SK-N-SH (cell line): ENCODE data around the gene MYOM3. TPM values are rescaled to one million over a fixed set of nuclear protein-coding genes. Genes with fewer than 3 reads are reported as not detected.

Source experiments
- CTCF ChIA-PET: fragments of 300-600, 350-600 bp; formaldehyde crosslinking; extraction: SDS; loops from one replicate; lab custom pipeline; 2021; lab: Yijun Ruan, JAX
- POLR2A ChIA-PET: fragments of 350-600 bp; sonication (Branson Sonifier 250); formaldehyde crosslinking; extraction: SDS; loops from one replicate; lab custom pipeline; 2020; ENCODE audit warnings: antibody characterized with exemption, inconsistent platforms; lab: Yijun Ruan, JAX
- DNase-seq: peaks from one replicate; pipeline ENCODE4 v3.0.0; 2012
- H2AFZ ChIP-seq: fragments of 200-600 bp; sonication (generic); 2 replicates; pipeline ENCODE4 v1.8.1; 2016; ENCODE audit warnings: antibody characterized with exemption, mild to moderate bottlenecking, low read depth
- H3F3A ChIP-seq: fragments of 200-600 bp; sonication (generic); replicated peaks from 2 replicates; pipeline ENCODE3; 2016; ENCODE audit warnings: antibody characterized with exemption, mild to moderate bottlenecking; ENCODE audit not compliant: insufficient read depth
- H3K27ac ChIP-seq, 2 experiments: fragments of 200-500 bp in 1 of 2; fragments of 200-600 bp in 1 of 2; sonication (Bioruptor generic) in 1 of 2; sonication (generic), shearing (Covaris generic) in 1 of 2; 2 replicates each; pipeline versions ENCODE4 v1.5.1 to v1.6.1; 2014 to 2016; ENCODE audit warnings: low read depth in 2 of 2, inconsistent platforms in 1 of 2, low read length in 1 of 2, mild to moderate bottlenecking in 1 of 2, mixed read lengths in 1 of 2
- H3K27me3 ChIP-seq: fragments of 200-600 bp; sonication (generic), shearing (Covaris generic); 2 replicates; pipeline ENCODE4 v1.6.1; 2016; ENCODE audit warnings: mixed run types; ENCODE audit not compliant: insufficient read depth
- H3K36me3 ChIP-seq, 2 experiments: fragments of 200-500 bp in 1 of 2; fragments of 200-600 bp in 1 of 2; sonication (Bioruptor generic) in 1 of 2; sonication (generic) in 1 of 2; replicated peaks in 1 of 2; 2 replicates each; pipeline versions ENCODE3 to v1.5.1; 2014 to 2016; ENCODE audit warnings: low read length in 1 of 2, mild to moderate bottlenecking in 1 of 2; ENCODE audit not compliant: insufficient read depth in 2 of 2, control insufficient read depth in 1 of 2
- H3K4me1 ChIP-seq, 2 experiments: fragments of 200-500 bp in 1 of 2; fragments of 200-600 bp in 1 of 2; sonication (Bioruptor generic) in 1 of 2; sonication (generic), shearing (Covaris generic) in 1 of 2; 2 replicates each; pipeline versions ENCODE4 v1.5.1 to v1.6.1; 2014 to 2016; ENCODE audit warnings: low read depth in 1 of 2, low read length in 1 of 2, mixed run types in 1 of 2; ENCODE audit not compliant: insufficient read depth in 2 of 2, control insufficient read depth in 1 of 2
- H3K4me2 ChIP-seq: fragments of 200-600 bp; sonication (generic), shearing (Covaris generic); 2 replicates; pipeline ENCODE4 v1.6.1; 2017; ENCODE audit warnings: mixed run types
- H3K4me3 ChIP-seq, 2 experiments: fragments of 200-500 bp in 1 of 2; fragments of 200-600 bp in 1 of 2; sonication (Bioruptor generic) in 1 of 2; sonication (generic), shearing (Covaris generic) in 1 of 2; 2 replicates each; pipeline versions ENCODE4 v1.5.1 to v1.8.1; 2014 to 2016; ENCODE audit warnings: low read depth in 2 of 2, inconsistent platforms in 1 of 2, low read length in 1 of 2, mild to moderate bottlenecking in 1 of 2, mixed read lengths in 1 of 2, moderate library complexity in 1 of 2
- H3K79me2 ChIP-seq: fragments of 200-600 bp; sonication (generic); 2 replicates; pipeline ENCODE4 v1.8.1; 2017; ENCODE audit warnings: mild to moderate bottlenecking; ENCODE audit not compliant: insufficient read depth
- H3K9ac ChIP-seq: fragments of 200-600 bp; sonication (generic); 2 replicates; pipeline ENCODE4 v1.6.1; 2017; ENCODE audit warnings: mixed run types
- H3K9me2 ChIP-seq: fragments of 200-600 bp; sonication (generic); 2 replicates; pipeline ENCODE4 v1.6.1; 2017; ENCODE audit warnings: mixed run types
- H3K9me3 ChIP-seq: fragments of 200-600 bp; sonication (generic); 2 replicates; pipeline ENCODE4 v1.6.1; 2017; ENCODE audit warnings: mixed run types, mild to moderate bottlenecking, moderate library complexity
- H4K20me1 ChIP-seq: fragments of 200-600 bp; sonication (generic); 2 replicates; pipeline ENCODE4 v1.6.1; 2017; ENCODE audit warnings: mild to moderate bottlenecking, mixed run types; ENCODE audit not compliant: insufficient read depth
- EP300 ChIP-seq, 2 experiments: IDR thresholded peaks; 2 replicates each; pipeline versions ENCODE4 v1.4.0 to v1.6.1; 2012; ENCODE audit warnings: borderline replicate concordance in 1 of 2, low read depth in 1 of 2, low read length in 1 of 2
- FOSL2 ChIP-seq: IDR thresholded peaks from 2 replicates; pipeline ENCODE4 v1.4.0; 2012; ENCODE audit warnings: low read depth, mild to moderate bottlenecking, moderate library complexity, borderline replicate concordance
- JUND ChIP-seq: IDR thresholded peaks from 2 replicates; pipeline ENCODE4 v1.4.0; 2012
- MEF2A ChIP-seq: IDR thresholded peaks from 2 replicates; pipeline ENCODE4 v1.4.0; 2012; ENCODE audit warnings: low read depth, borderline replicate concordance
- MXI1 ChIP-seq: IDR thresholded peaks from 2 replicates; pipeline ENCODE4 v1.6.1; 2012; ENCODE audit warnings: mild to moderate bottlenecking, low read depth, low read length, improper control_type of control experiment
- NRF1 ChIP-seq: IDR thresholded peaks from 2 replicates; pipeline ENCODE4 v1.6.1; 2012; ENCODE audit warnings: low read depth, mild to moderate bottlenecking, low read length
- RFX5 ChIP-seq: IDR thresholded peaks from 2 replicates; pipeline ENCODE4 v1.6.1; 2012; ENCODE audit warnings: mild to moderate bottlenecking, improper control_type of control experiment, low read length
- SMC3 ChIP-seq: IDR thresholded peaks from 2 replicates; pipeline ENCODE4 v1.6.1; 2012; ENCODE audit warnings: low read depth, low read length, improper control_type of control experiment
- TAF1 ChIP-seq: IDR thresholded peaks from 2 replicates; pipeline ENCODE4 v1.6.1; 2012; ENCODE audit warnings: low read depth, mild to moderate bottlenecking, low read length, moderate library complexity, borderline replicate concordance
- TCF12 ChIP-seq: IDR thresholded peaks from 2 replicates; pipeline ENCODE4 v1.4.0; 2012
- ZBTB33 ChIP-seq: IDR thresholded peaks from 2 replicates; pipeline ENCODE4 v1.4.0; 2012; ENCODE audit warnings: low read depth, borderline replicate concordance
- WGBS: methylation state at CpG from one replicate; pipeline ENCODE4 v1.1.6; 2017; ENCODE audit warnings: low lambda C conversion rate; 5-methylcytosine and 5-hydroxymethylcytosine counted together
- polyA plus RNA-seq, 3 experiments: library from polyadenylated mRNA; depleted of rRNA; stranded (reverse); fragments of >200 nt; gene quantifications; 2 replicates each; pipeline ENCODE4 v1.2.3, GENCODE V29; 2012

MYOM3 gene
- polyA plus RNA-seq, 1 of the 3 experiments (the other 2 are of a cell fraction): 0.02 TPM

- Histone ChIP-seq H3K4me1 (peaks cover 0 to 3% of the 10 kb centered on the region in 2 experiments; a peak in 1 of 4 replicates), H3K9me2 (no peaks in the 10 kb centered on the region), H2AFZ (no peak overlapping the region), H4K20me1 (no peaks in the 10 kb centered on the region), H3K36me3 (no peaks in the 10 kb centered on the region), H3K27ac (no peak overlapping the region), H3K27me3 (no peaks in the 10 kb centered on the region), H3F3A (no peaks in the 10 kb centered on the region), H3K79me2 (no peaks in the 10 kb centered on the region), H3K4me3 (no peak overlapping the region), H3K4me2 (no peak overlapping the region), H3K9ac (no peak overlapping the region), H3K9me3 (no peaks in the 10 kb centered on the region)
- DNase-seq: no peak
- POLR2A ChIA-PET: no interaction called here
- CTCF ChIA-PET: interaction anchor here (1.3 to 2.7 kb wide), 2 partner anchors 125 to 127 kb away, joined by 3 to 10 read pairs; no protein-coding TSS in a partner anchor
- TF ChIP-seq MXI1: no peak
- TF ChIP-seq ZBTB33: no peak
- TF ChIP-seq SMC3: no peak
- TF ChIP-seq JUND: no peak
- TF ChIP-seq EP300 (IDR thresholded peaks at IDR 0.05; ENCODE audit: borderline replicate concordance in 1 of 2, low read depth in 1 of 2, low read length in 1 of 2): no peak
- no peak for TF ChIP-seq FOSL2
- TF ChIP-seq MEF2A: no peak
- TF ChIP-seq TAF1: no peak
- WGBS: 55% methylated on average over 2 of the region's 5 CpGs
Observed at GRCh38 chr1:24074196-24074595, 37.7 kb downstream of the MYOM3 start.

- H3K9me2 ChIP-seq: no peaks in the 10 kb centered on the region
- H3K27ac ChIP-seq: no peak overlapping the region
- H4K20me1 ChIP-seq: no peaks in the 10 kb centered on the region
- H3K4me2 ChIP-seq: no peak overlapping the region
- no peak overlapping the region for H3K9ac ChIP-seq
- WGBS: 73% methylated on average over 4 of the region's 7 CpGs
- peaks cover 0 to 3% of the 10 kb centered on the region in 2 experiments; a peak in 1 of 4 replicates for H3K4me1 ChIP-seq
- no peaks in the 10 kb centered on the region for H3K9me3 ChIP-seq
- H3F3A ChIP-seq: no peaks in the 10 kb centered on the region
- no peak overlapping the region for H3K4me3 ChIP-seq
- H3K79me2 ChIP-seq: no peaks in the 10 kb centered on the region
- H3K27me3 ChIP-seq: no peaks in the 10 kb centered on the region
- DNase-seq: no peak
- ChIA-PET POLR2A (no interaction called here), CTCF (interaction anchor here (0.7 to 5.3 kb wide), 25 partner anchors 9 to 516 kb away, joined by 3 to 44 read pairs (median 7); partner anchors contain the start of genes IFNLR1 and MYOM3)
- no peak for TF ChIP-seq TCF12
- TF ChIP-seq NRF1: no peak
- no peak for TF ChIP-seq RFX5
- no peak overlapping the region for H2AFZ ChIP-seq
- no peaks in the 10 kb centered on the region for H3K36me3 ChIP-seq
Observed at GRCh38 chr1:24071941-24072340, 40.0 kb downstream of the MYOM3 start.
